HG03457 (cell line): ENCODE measurements around the gene LRBA.

ENCODE experiments used
- ATAC-seq: cut with Tn5 transposase; IDR thresholded peaks from one replicate; pipeline ENCODE4 v1.9.1; 2021; ENCODE audit warnings: moderate number of reproducible peaks; ENCODE audit not compliant: unreplicated experiment

Gene LRBA

DNA sequence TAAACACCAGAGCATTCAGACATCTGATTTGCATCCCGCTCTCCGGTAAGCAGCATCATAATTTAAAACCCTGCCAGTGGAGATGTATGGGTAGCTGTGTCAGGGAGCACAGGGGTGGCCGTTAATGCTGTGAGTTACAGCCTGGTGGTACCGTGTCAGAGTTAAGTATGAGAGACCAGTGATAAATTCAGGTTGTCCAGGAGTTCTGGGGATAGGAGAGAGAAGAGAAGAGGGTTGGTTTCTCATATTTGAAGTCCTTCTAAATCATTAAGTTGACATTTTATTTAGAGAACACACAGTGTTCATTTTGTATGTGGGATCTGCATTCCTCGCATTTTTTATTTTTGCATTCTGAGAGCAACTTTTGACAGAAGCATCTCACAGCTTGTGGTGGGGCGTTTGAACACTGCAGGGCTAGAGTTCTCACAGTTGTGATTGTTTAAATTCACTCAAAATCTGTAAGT is 779.2 kb downstream of the LRBA start:
- no peak for ATAC-seq

DNA sequence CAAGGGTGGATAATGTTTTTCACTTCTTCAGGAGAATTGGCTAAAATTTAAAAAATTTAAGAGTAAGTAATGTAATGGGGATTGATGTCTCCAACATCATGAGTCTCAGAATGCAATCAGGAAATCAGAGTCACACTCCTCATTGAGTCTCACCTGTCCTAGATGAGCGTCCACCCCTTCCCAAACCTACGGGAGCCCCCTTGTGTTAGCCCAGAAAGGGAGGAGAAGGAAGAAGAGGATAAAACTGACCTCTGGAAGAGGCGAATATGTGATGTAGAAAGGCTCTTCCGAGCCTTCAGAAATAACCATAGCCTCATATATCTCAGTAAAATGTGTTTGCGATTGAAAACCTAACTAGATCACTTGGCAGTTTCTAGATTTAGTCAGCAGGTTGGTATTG is 779.8 kb downstream of the LRBA start:
- no peak for ATAC-seq

DNA sequence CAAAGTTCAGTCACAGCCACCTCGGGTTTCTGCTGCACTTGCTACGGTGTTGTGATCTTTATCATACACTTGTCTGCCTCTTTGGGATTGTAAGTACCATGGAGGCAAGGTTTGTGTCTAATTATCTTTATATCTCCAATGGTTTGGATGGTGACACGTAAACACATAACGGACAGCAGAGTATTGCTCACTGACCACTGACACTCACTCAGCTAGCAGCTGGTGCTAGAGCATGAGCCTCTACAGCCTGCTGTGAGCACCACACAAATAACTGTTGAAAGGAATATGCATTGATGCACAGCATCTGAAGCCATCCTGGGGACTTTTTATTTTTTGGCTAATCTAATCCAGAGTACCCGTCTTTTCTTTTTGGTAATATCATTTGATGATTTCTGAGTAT is 780.8 kb downstream of the LRBA start:
- no peak for ATAC-seq

DNA sequence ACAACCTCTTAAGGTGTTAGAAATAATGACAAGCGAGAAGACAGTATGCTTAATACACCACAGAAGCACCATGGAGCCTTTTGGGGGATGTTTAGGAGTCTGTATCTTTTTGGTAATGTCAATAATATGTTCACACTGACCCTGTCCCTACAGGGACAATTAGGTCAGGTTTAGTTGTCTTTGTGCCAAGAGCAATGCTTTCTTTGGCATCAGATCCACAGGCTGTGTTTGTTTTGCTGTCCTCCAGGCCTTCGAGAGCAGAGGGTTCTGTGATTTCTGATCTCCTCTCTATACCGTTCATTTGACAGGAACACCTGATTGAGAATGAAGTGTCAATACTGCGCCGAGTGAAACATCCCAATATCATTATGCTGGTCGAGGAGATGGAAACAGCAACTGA is 783.1 kb downstream of the LRBA start:
- ATAC-seq, result no peak

DNA sequence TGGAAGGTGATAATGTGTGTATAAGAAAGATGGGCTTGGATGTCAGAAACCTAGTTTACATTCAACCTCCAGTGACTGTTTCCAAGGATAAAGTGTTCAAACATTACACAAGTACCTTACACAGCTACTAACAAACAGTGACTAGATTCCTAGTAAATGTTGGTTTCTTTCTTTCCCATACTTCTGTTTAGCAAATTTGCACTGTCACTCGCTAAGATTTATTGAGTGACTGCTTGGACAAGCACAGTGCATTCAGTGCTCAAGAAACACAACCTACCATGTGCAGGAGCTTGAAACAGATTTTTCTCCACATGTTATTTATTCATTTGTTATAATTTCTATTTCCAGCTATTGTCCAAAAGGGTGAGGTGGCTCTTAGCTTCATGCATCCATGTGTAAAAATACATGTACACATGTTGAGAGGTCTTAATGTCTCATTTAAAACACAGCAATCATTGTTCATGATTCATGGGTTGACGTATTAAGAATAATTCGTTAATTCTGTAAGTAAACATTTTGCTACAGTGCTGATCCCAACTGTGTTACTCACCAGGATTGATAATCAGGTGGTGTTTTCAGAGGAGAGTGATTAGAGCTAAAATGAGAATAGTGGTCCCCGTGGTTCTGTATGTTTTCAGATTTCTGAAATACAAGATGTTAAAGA is 783.8 kb downstream of the LRBA start:
- ATAC-seq, result no peak

DNA sequence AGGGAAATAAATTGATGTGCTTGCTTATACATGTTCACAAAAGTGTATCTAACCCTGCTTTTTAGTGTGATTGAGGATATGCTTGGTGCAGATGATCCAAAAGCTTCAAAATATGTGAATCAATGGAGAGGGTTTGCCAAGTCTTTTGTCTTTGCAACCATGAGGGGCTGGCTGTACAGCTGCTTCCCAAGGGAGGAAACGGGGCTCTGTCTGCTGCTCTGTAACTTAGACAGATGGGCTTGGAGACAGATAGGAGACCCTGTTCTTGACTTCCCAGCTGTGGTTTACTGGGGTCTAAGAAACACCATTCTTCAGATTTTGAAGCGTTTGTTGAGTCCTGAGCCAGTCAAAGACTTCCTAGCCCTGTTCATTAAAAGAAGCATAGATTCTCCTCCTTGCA is 784.5 kb downstream of the LRBA start:
- no peak for ATAC-seq

DNA sequence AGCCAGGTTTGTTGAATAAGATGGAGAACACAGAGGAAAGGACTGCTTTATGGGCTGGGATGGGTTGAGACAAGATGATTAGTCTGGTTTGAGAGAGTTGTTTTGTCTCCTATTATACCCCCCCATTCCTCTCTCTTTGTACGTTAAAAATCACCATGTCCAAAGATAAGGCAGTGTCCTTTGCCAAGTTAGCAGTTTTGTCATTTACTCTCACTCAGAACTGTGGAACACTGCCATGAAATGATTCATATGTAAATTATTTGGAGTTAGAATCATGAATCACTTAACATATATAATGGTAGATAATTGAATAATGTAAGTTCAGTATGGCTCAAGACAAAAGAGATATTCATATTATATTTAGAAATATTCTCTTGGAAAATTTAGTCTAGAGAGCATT is 785.6 kb downstream of the LRBA start:
- ATAC-seq, result no peak

DNA sequence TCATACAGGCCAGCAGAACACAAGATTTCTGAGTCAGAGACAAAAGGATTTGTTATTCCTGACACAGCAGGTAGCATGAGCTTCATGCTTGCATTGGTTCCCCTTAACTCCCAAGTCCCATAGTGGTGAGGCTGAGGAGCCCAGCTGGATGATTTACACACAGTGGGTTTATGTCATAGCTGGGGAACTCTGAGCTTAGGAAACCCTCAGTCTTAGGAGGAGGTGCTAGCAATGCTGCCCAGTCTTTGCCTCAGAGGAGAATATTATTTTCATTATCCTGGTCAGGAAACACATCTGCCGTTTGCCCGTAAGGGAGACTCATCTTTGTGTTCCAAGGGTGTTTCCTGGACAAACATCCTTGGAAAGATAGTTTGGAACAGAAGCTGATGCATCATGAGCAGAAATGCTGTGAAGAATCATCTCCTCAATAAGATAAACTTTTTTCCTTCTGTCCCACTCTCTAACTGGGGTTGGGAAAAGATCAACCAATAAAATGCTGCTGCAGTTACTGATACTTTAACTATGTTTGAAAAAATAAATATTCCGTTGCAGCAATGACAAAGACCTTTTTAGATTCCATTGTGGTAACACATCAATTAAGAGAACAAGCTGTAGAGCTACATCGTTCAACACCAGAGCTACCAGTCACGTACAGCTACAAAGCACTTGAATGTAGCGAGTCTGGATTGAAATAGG is 790.0 kb downstream of the LRBA start:
- ATAC-seq, result no peak

DNA sequence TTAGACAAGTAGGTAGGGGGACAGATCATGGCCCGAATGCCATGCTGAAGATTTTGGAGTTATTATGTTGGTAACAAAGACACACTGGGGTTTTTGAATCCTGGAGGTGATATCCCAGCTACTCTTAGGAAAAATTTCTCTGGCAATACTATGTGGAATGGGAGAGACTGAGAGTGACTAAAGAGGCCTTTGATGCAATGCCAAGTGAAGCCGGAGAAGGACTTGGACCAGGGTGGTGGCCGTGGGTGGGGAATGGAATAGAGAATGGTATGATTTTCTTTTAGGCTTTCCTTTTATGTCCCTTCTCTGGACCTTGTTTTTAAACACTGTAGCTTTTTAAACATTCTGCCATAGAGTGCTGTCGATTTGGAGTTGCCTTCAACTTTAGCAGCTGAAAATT is 795.2 kb downstream of the LRBA start:
- ATAC-seq, result no peak

DNA sequence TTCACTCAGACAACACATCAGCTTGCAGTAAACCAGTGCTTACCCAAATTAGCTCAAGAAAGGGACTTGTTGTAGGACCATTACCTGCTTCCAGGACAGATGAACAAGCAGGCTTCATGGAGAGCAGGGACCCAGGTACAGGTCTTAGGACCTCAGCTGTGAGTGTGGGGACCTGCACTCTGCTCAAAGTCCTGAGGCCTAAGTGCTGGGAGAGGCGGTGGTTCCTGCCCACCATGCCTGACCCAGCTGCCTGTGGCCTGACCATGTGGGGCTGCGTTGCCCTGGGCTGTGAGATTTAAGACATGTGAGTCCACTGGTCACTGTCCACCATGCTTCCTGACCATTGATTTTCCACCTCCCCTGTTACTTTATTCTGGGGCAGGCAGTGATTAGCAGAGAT is 796.6 kb downstream of the LRBA start:
- ATAC-seq, result no peak

DNA sequence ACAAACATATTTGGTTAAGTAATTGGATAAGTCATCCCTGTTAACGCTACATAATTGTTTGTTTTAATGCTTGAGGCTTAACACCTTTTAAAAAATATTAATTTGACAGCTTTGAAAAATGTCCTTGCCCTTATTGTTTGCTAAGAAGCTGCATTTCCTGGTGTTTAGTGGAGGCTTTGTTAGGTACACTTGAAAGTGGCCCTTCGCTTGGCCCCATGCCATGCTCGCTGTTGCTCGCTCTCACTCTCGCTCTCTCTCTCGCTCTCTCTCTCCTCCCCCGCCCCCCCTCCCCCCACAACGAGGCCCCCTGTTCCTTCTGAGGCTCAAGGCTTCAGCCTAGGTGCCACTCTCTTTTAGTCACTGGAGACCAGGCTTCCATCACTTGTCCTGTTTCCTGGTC is 797.3 kb downstream of the LRBA start:
- ATAC-seq, result no peak

DNA sequence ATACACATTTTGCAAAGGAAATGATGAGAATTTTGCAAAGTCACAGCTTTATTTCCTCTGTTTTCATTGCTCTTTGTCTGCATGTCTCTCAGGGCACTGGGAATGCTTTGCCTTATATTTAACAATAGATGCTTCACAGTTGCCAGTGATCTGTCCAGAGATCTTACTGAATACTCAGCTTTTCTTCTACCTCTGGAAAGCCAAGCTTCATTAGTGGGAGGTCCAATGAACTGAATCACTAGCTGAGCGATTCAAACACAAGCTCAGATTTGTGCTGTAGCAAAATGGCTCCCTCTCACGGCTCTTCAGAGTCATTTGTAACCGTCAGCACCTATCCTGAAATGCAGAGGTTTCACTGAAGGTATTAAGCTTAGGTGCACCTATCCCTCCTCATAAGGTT is 797.9 kb downstream of the LRBA start:
- ATAC-seq, result no peak

DNA sequence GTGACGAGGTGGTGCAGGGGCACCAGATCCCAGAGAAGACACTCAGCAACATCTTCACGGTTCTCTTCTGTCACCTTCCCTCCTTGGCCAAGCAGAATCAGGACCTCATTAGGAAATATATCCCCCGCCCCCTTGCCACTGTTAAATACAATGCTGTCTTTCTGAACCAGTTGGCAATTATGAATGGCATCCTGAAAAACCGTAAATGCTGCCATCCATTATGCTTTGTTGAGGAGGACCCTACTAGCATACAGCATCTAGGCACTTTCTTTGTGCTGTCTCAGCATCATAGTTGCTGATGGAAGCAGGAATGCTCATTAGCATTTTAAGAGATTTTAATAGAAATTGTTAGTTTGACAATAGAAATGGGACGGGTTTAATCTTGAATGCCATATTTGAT is 798.4 kb downstream of the LRBA start:
- ATAC-seq, result no peak

DNA sequence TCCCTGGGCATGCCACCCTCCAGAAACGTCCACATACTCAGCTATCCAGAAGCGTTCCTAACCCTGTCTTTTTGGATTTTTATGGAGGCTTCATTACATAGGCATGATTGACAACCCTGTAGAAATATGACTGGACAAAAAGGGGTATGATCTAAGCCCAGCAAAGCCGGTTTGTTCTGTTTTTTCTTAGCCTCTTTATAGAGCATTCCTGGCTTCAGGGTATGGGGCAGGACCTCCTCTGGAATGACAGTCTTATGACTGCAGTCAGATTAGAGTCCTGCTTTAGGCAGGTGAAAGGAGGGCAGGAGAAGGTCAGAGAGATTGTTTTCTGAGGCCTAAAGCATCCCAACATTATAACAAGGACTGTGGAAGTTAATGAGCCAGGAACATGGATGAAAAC is 799.5 kb downstream of the LRBA start:
- ATAC-seq, result no peak
